Measurements from ENCODE around the gene ABCD1. TPM values are rescaled to one million over a fixed set of nuclear protein-coding genes. Genes with fewer than 3 reads are reported as not detected.

The ABCD1 gene
- total and polyA plus RNA-seq, 9 of the 15 experiments (the other 6 are each of a cell fraction or from before 2014, with no cell fraction given) = 0.07 to 6.9 (median 2.2) TPM

GRCh38 chrX:153731117-153731844 lies 6.6 kb downstream of the ABCD1 start:
- Histone ChIP-seq H3K79me2 (ENCODE audit: control insufficient read depth, insufficient read depth, low read length) (peaks cover 5% of the 10 kb centered on the region; the same call in 2 of the 3 replicates), H3K9me3 (replicated peaks; ENCODE audit: control insufficient read depth, insufficient read depth, low read depth, low read length) (0 out of 2 replicates have a peak, but pooled peaks cover 2% of the 10 kb centered on the region), H4K20me1 (replicated peaks; ENCODE audit: control insufficient read depth, insufficient read depth, low read length) (no peaks in the 10 kb centered on the region), H3K27me3 (ENCODE audit: control insufficient read depth in 2 of 2, insufficient read depth in 2 of 2, low read length in 2 of 2) (no peaks in the 10 kb centered on the region), H3K4me1 (replicated peaks in 1 of 2; ENCODE audit: control insufficient read depth in 2 of 2, insufficient read depth in 2 of 2, low read length in 2 of 2) (peaks cover 22 to 45% of the 10 kb centered on the region in 2 experiments), H3K9me1 (ENCODE audit: control insufficient read depth, insufficient read depth, low read length) (no peaks in the 10 kb centered on the region), H3K4me3 (no peak overlapping the region), H3K27ac (ENCODE audit: extremely low read depth, low read depth, low read length) (no peak overlapping the region), H3K36me3 (ENCODE audit: control insufficient read depth, insufficient read depth, low read length) (no peaks in the 10 kb centered on the region), H2AFZ (ENCODE audit: low read depth, low read length) (no peak overlapping the region), H3K4me2 (ENCODE audit: insufficient read depth, low read length) (no peak overlapping the region), H3K9ac (ENCODE audit: insufficient read depth in 1 of 2, low read depth in 2 of 2, low read length in 2 of 2) (no peak overlapping the region)
- TF ChIP-seq JUN (IDR thresholded peaks at IDR 0.05; ENCODE audit: borderline replicate concordance, low read depth, low read length) (no peak), JUN (CRISPR knock-in tag; IDR thresholded peaks at IDR 0.05; ENCODE audit: borderline replicate concordance) (no peak), FOXJ3 (CRISPR knock-in tag; IDR thresholded peaks at IDR 0.05) (no peak), CEBPB (tag; IDR thresholded peaks at IDR 0.05) (peak; percentile 96), GABPB2 (CRISPR knock-in tag; conservative IDR thresholded peaks at IDR 0.05) (no peak), SRSF3 (IDR thresholded peaks at IDR 0.05; ENCODE audit: insufficient read depth, low read length) (no peak), CEBPG (CRISPR knock-in tag; IDR thresholded peaks at IDR 0.05) (peak; percentile 50; the same call in 1 of the 2 replicates), CEBPG (tag; conservative IDR thresholded peaks at IDR 0.05 in 1 of 2, IDR thresholded peaks at IDR 0.05 in 1 of 2) (peak; percentile 64 to 87), MECOM (CRISPR knock-in tag; IDR thresholded peaks at IDR 0.05) (no peak), KDM5B (IDR thresholded peaks at IDR 0.05; ENCODE audit: insufficient replicate concordance, low read depth, low read length) (no peak), USF2 (CRISPR knock-in tag; IDR thresholded peaks at IDR 0.05) (no peak), CBX2 (IDR thresholded peaks at IDR 0.05; ENCODE audit: insufficient read depth, low read length, poor library complexity, severe bottlenecking) (no peak), MYBL2 (IDR thresholded peaks at IDR 0.05; ENCODE audit: low read depth) (no peak), MYBL2 (CRISPR knock-in tag; IDR thresholded peaks at IDR 0.05; ENCODE audit: borderline replicate concordance) (no peak)
- TF ChIP-seq, protein P1, sequence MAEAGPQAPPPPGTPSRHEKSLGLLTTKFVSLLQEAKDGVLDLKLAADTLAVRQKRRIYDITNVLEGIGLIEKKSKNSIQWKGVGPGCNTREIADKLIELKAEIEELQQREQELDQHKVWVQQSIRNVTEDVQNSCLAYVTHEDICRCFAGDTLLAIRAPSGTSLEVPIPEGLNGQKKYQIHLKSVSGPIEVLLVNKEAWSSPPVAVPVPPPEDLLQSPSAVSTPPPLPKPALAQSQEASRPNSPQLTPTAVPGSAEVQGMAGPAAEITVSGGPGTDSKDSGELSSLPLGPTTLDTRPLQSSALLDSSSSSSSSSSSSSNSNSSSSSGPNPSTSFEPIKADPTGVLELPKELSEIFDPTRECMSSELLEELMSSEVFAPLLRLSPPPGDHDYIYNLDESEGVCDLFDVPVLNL (CRISPR knock-in tag; IDR thresholded peaks at IDR 0.05; ENCODE audit: low read depth) = no peak
- TF ChIP-seq, protein P2, sequence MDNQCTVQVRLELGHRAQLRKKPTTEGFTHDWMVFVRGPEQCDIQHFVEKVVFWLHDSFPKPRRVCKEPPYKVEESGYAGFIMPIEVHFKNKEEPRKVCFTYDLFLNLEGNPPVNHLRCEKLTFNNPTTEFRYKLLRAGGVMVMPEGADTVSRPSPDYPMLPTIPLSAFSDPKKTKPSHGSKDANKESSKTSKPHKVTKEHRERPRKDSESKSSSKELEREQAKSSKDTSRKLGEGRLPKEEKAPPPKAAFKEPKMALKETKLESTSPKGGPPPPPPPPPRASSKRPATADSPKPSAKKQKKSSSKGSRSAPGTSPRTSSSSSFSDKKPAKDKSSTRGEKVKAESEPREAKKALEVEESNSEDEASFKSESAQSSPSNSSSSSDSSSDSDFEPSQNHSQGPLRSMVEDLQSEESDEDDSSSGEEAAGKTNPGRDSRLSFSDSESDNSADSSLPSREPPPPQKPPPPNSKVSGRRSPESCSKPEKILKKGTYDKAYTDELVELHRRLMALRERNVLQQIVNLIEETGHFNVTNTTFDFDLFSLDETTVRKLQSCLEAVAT (IDR thresholded peaks at IDR 0.05) = no peak
- TF ChIP-seq, protein P3, sequence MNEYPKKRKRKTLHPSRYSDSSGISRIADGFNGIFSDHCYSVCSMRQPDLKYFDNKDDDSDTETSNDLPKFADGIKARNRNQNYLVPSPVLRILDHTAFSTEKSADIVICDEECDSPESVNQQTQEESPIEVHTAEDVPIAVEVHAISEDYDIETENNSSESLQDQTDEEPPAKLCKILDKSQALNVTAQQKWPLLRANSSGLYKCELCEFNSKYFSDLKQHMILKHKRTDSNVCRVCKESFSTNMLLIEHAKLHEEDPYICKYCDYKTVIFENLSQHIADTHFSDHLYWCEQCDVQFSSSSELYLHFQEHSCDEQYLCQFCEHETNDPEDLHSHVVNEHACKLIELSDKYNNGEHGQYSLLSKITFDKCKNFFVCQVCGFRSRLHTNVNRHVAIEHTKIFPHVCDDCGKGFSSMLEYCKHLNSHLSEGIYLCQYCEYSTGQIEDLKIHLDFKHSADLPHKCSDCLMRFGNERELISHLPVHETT (CRISPR knock-in tag; conservative IDR thresholded peaks at IDR 0.05 in 1 of 2, IDR thresholded peaks at IDR 0.05 in 1 of 2) = no peak
- BruUV-seq (replicated peaks) = no TSS peak
- 54% methylated on average over 6 of the region's 6 CpGs for WGBS (ENCODE audit: insufficient coverage, low coverage, missing lambda C conversion rate)
- POLR2A ChIA-PET = interaction anchor here (0.7 kb wide), 1 partner anchor 35 kb away, joined by 3 read pairs; no protein-coding TSS in a partner anchor
- FAIRE-seq (no peak), ATAC-seq (no peak), DNase-seq (ENCODE audit: extremely low read depth in 1 of 4, low spot score in 3 of 4) (no peak)
- intact Hi-C loops (cut with micrococcal nuclease) = no loop called here
- CTCF ChIA-PET (ENCODE audit: low intra/inter-chr PET ratio) = no interaction called here
- in situ Hi-C loops (cut with MboI) = no loop called here
